H9 (cell line): Measurements from ENCODE around the gene EMP3. TPM values are rescaled to one million over a fixed set of nuclear protein-coding genes. Genes with fewer than 3 reads are reported as not detected.
A peak's percentile ranks its signal among the peaks of the same experiment; 100 is the strongest.

Experiments used
- DNase-seq: peaks from one replicate; pipeline ENCODE4 v3.0.0-alpha.2; 2017
- H2AFZ ChIP-seq: one replicate; pipeline ENCODE4 v1.6.1; 2013; ENCODE audit warnings: mild to moderate bottlenecking, low read length, control low read depth, moderate library complexity
- H2AK5ac ChIP-seq: 2 replicates; pipeline ENCODE4 v1.6.1; 2013; ENCODE audit warnings: low read length, control low read depth, mixed read lengths; ENCODE audit not compliant: insufficient read length
- H2BK120ac ChIP-seq: one replicate; pipeline ENCODE4 v1.6.1; 2013; ENCODE audit warnings: low read depth, mild to moderate bottlenecking, low read length, control low read depth, inconsistent platforms; ENCODE audit not compliant: poor library complexity, severe bottlenecking
- H2BK12ac ChIP-seq: 2 replicates; pipeline ENCODE4 v1.6.1; 2013; ENCODE audit warnings: low read length, control low read depth, mixed read lengths, low read depth; ENCODE audit not compliant: insufficient read length
- H2BK15ac ChIP-seq: 2 replicates; pipeline ENCODE4 v1.6.1; 2013; ENCODE audit warnings: low read depth, low read length, control low read depth
- H2BK20ac ChIP-seq: one replicate; pipeline ENCODE4 v1.6.1; 2013; ENCODE audit warnings: low read depth, mild to moderate bottlenecking, low read length, control low read depth, inconsistent platforms; ENCODE audit not compliant: poor library complexity, severe bottlenecking
- H2BK5ac ChIP-seq: 2 replicates; pipeline ENCODE4 v1.6.1; 2013; ENCODE audit warnings: low read length, control low read depth, mixed read lengths; ENCODE audit not compliant: insufficient read length
- H3K14ac ChIP-seq: 2 replicates; pipeline ENCODE4 v1.6.1; 2013; ENCODE audit warnings: low read length, control low read depth; ENCODE audit not compliant: insufficient read depth
- H3K18ac ChIP-seq: 2 replicates; pipeline ENCODE4 v1.6.1; 2013; ENCODE audit warnings: low read depth, mild to moderate bottlenecking, mixed read lengths, low read length, control low read depth; ENCODE audit not compliant: insufficient read length
- H3K23ac ChIP-seq: 2 replicates; pipeline ENCODE4 v1.6.1; 2013; ENCODE audit warnings: low read length, control low read depth, mixed read lengths, low read depth; ENCODE audit not compliant: insufficient read length
- H3K23me2 ChIP-seq: 2 replicates; pipeline ENCODE4 v1.6.1; 2013; ENCODE audit warnings: low read depth, mild to moderate bottlenecking, mixed read lengths, low read length, control low read depth; ENCODE audit not compliant: insufficient read length, poor library complexity, severe bottlenecking
- H3K27ac ChIP-seq: 2 replicates; pipeline ENCODE4 v1.5.1; 2013; ENCODE audit warnings: low read length, control low read depth, mixed read lengths, low read depth; ENCODE audit not compliant: insufficient read length
- H3K27me3 ChIP-seq: 2 replicates; pipeline ENCODE4 v1.6.1; 2013; ENCODE audit warnings: low read length, control low read depth, inconsistent platforms; ENCODE audit not compliant: insufficient read depth
- H3K4ac ChIP-seq: 2 replicates; pipeline ENCODE4 v1.6.1; 2013; ENCODE audit warnings: low read depth, mild to moderate bottlenecking, control low read depth, inconsistent platforms, low read length, moderate library complexity
- H3K4me1 ChIP-seq: 2 replicates; pipeline ENCODE4 v1.6.1; 2013; ENCODE audit warnings: low read length, control low read depth, inconsistent platforms; ENCODE audit not compliant: insufficient read depth
- H3K4me2 ChIP-seq: 2 replicates; pipeline ENCODE4 v1.6.1; 2013; ENCODE audit warnings: low read length, control low read depth, mixed read lengths; ENCODE audit not compliant: insufficient read length, insufficient read depth
- H3K56ac ChIP-seq: 2 replicates; pipeline ENCODE4 v1.6.1; 2013; ENCODE audit warnings: low read depth, mild to moderate bottlenecking, mixed read lengths, low read length, control low read depth; ENCODE audit not compliant: insufficient read length
- H3K79me1 ChIP-seq: 2 replicates; pipeline ENCODE4 v1.6.1; 2013; ENCODE audit warnings: low read depth, mild to moderate bottlenecking, moderate library complexity, low read length, control low read depth, inconsistent platforms; ENCODE audit not compliant: insufficient read depth, poor library complexity, severe bottlenecking
- H3K79me2 ChIP-seq: 2 replicates; pipeline ENCODE4 v1.6.1; 2013; ENCODE audit warnings: low read length, control low read depth, inconsistent platforms; ENCODE audit not compliant: insufficient read depth
- H3K9ac ChIP-seq: 2 replicates; pipeline ENCODE4 v1.6.1; 2013; ENCODE audit warnings: low read length, control low read depth, mixed read lengths; ENCODE audit not compliant: insufficient read length; ENCODE audit errors: extremely low read depth
- H3K9me3 ChIP-seq: one replicate; pipeline ENCODE4 v1.6.1; 2013; ENCODE audit warnings: low read depth, low read length, inconsistent platforms; ENCODE audit not compliant: control insufficient read depth
- H3T11ph ChIP-seq: one replicate; pipeline ENCODE4 v1.6.1; 2013; ENCODE audit warnings: mild to moderate bottlenecking, low read length, control low read depth, inconsistent platforms
- H4K20me1 ChIP-seq: one replicate; pipeline ENCODE4 v1.6.1; 2013; ENCODE audit not compliant: control insufficient read depth, insufficient read length, insufficient read depth
- H4K5ac ChIP-seq: 2 replicates; pipeline ENCODE4 v1.6.1; 2013; ENCODE audit warnings: low read depth, mild to moderate bottlenecking, mixed read lengths, low read length, control low read depth; ENCODE audit not compliant: insufficient read length
- H4K8ac ChIP-seq: replicated peaks from 2 replicates; pipeline ENCODE4 v1.6.1; 2013; ENCODE audit warnings: low read length, control low read depth, mixed read lengths, low read depth; ENCODE audit not compliant: insufficient read length
- H4K91ac ChIP-seq: 2 replicates; pipeline ENCODE4 v1.6.1; 2013; ENCODE audit warnings: low read depth, mild to moderate bottlenecking, moderate library complexity, mixed read lengths, low read length, control low read depth; ENCODE audit not compliant: insufficient read length
- H3K27ac Mint-ChIP-seq, 3 experiments: 2 replicates in 2 of 3; 3 replicates in 1 of 3; pipeline ENCODE4 v1.8.0; 2020 to 2021; ENCODE audit warnings: mixed read lengths in 3 of 3, mild to moderate bottlenecking in 1 of 3, moderate library complexity in 1 of 3
- H3K27me3 Mint-ChIP-seq: 2 replicates; pipeline ENCODE4 v1.8.0; 2021; ENCODE audit warnings: low read depth, mild to moderate bottlenecking, moderate library complexity, mixed read lengths
- H3K36me3 Mint-ChIP-seq, 3 experiments: 2 replicates in 2 of 3; 3 replicates in 1 of 3; pipeline ENCODE4 v1.8.0; 2020 to 2021; ENCODE audit warnings: low read depth in 3 of 3, mixed read lengths in 3 of 3; ENCODE audit not compliant: insufficient read depth in 1 of 3
- H3K4me1 Mint-ChIP-seq, 2 experiments: 2 replicates each; pipeline ENCODE4 v1.8.0; 2020; ENCODE audit warnings: mixed read lengths in 2 of 2
- H3K4me3 Mint-ChIP-seq, 2 experiments: 2 replicates in 1 of 2; 3 replicates in 1 of 2; pipeline ENCODE4 v1.8.0; 2020 to 2021; ENCODE audit warnings: mild to moderate bottlenecking in 2 of 2, mixed read lengths in 2 of 2, moderate library complexity in 1 of 2
- H3K9me3 Mint-ChIP-seq, 2 experiments: 2 replicates in 1 of 2; 3 replicates in 1 of 2; pipeline ENCODE4 v1.8.0; 2020; ENCODE audit warnings: mild to moderate bottlenecking in 2 of 2, mixed read lengths in 2 of 2, moderate library complexity in 1 of 2
- WGBS: extraction: QIAGEN DNeasy Blood & Tissue Kit; methylation state at CpG from one replicate; pipeline ENCODE4 v1.1.7; 2013; ENCODE audit warnings: missing lambda C conversion rate, low lambda C conversion rate, mixed read lengths; ENCODE audit not compliant: insufficient read length; ENCODE audit errors: extremely low coverage; 5-methylcytosine and 5-hydroxymethylcytosine counted together
- total RNA-seq: library from RNA; stranded (reverse); gene quantifications from 2 replicates; pipeline ENCODE4 v1.2.1, GENCODE V29; 2021
- TF ChIP-seq, protein P1 (sequence below): fragments of 200-600 bp; sonication (generic); conservative IDR thresholded peaks from 3 replicates; pipeline ENCODE4 v1.8.0; 2021; ENCODE audit warnings: antibody characterized with exemption, mild to moderate bottlenecking

The EMP3 gene
- total RNA-seq, 1 experiment from 2014 or later, result 9.6 TPM

GRCh38 chr19:48340995-48341394, 15.6 kb downstream of the EMP3 start:
- WGBS, result no CpG with 5 or more reads among the region's 11 CpGs
- Histone ChIP-seq H3K23me2 (no peaks in the 10 kb centered on the region), H2AFZ (no peak overlapping the region), H3K79me1 (no peaks in the 10 kb centered on the region), H3K14ac (no peak overlapping the region), H2BK120ac (no peak overlapping the region), H3K4me1 (no peaks in the 10 kb centered on the region), H4K8ac (no peak overlapping the region), H2AK5ac (no peak overlapping the region), H4K20me1 (no peaks in the 10 kb centered on the region), H4K91ac (no peak overlapping the region), H3K9me3 (no peaks in the 10 kb centered on the region), H4K5ac (no peak overlapping the region), H3K79me2 (no peaks in the 10 kb centered on the region), H2BK20ac (no peak overlapping the region), H3K27me3 (no peaks in the 10 kb centered on the region), H3K56ac (no peak overlapping the region), H3K9ac (no peak overlapping the region), H3K4ac (no peak overlapping the region), H3K23ac (no peak overlapping the region), H3K4me2 (no peak overlapping the region), H2BK12ac (no peak overlapping the region), H3T11ph (no peak overlapping the region), H3K27ac (no peak overlapping the region), H3K18ac (no peak overlapping the region), H2BK15ac (no peak overlapping the region), H2BK5ac (no peak overlapping the region)
- peaks cover 2 to 12% of the 10 kb centered on the region in 2 experiments; a peak in 3 of 4 replicates for H3K4me1 Mint-ChIP-seq
- H3K4me3 Mint-ChIP-seq, result no peak overlapping the region
- TF ChIP-seq, protein P1, sequence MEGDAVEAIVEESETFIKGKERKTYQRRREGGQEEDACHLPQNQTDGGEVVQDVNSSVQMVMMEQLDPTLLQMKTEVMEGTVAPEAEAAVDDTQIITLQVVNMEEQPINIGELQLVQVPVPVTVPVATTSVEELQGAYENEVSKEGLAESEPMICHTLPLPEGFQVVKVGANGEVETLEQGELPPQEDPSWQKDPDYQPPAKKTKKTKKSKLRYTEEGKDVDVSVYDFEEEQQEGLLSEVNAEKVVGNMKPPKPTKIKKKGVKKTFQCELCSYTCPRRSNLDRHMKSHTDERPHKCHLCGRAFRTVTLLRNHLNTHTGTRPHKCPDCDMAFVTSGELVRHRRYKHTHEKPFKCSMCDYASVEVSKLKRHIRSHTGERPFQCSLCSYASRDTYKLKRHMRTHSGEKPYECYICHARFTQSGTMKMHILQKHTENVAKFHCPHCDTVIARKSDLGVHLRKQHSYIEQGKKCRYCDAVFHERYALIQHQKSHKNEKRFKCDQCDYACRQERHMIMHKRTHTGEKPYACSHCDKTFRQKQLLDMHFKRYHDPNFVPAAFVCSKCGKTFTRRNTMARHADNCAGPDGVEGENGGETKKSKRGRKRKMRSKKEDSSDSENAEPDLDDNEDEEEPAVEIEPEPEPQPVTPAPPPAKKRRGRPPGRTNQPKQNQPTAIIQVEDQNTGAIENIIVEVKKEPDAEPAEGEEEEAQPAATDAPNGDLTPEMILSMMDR, result no peak
- peaks cover 0 to 4% (median 0%) of the 10 kb centered on the region in 3 experiments; a peak in 2 of 7 replicates for H3K36me3 Mint-ChIP-seq
- H3K27ac Mint-ChIP-seq, result peak overlapping the region in 1 of 3 experiments; percentile 67; a peak in 1 of 7 replicates
- no peaks in the 10 kb centered on the region for H3K9me3 Mint-ChIP-seq
- H3K27me3 Mint-ChIP-seq, result no peaks in the 10 kb centered on the region; the same call in none of the 2 replicates
- DNase-seq, result no peak
